H1 (cell line): ENCODE data around the gene LRP3. TPM values are rescaled to one million over a fixed set of nuclear protein-coding genes. Genes with fewer than 3 reads are reported as not detected.

Source experiments
- CTCF ChIA-PET: fragments of 300-600 bp; sonication (Branson Sonifier 250); formaldehyde crosslinking; loops from one replicate; lab custom pipeline; 2021; ENCODE audit not compliant: partially characterized antibody; lab: Charles Lee
- POLR2A ChIA-PET: fragments of 300-600 bp; sonication (Branson Sonifier 250); formaldehyde crosslinking; loops from one replicate; lab custom pipeline; 2021; ENCODE audit warnings: inconsistent platforms; ENCODE audit not compliant: partially characterized antibody; lab: Charles Lee
- DNase-seq, 2 experiments: peaks; one replicate each; pipeline versions ENCODE4 v3.0.0 to v3.0.0-alpha.2; 2010 to 2022; ENCODE audit warnings: low spot score in 2 of 2, low read depth in 1 of 2, mixed read lengths in 1 of 2
- FAIRE-seq: peaks from 2 replicates; lab custom pipeline; 2011; peaks lifted over from hg19 to GRCh38; lab: Jason Lieb, UNC
- H2AFZ ChIP-seq: 2 replicates; pipeline ENCODE4 v1.8.1; 2012; ENCODE audit warnings: low read length, inconsistent platforms
- H2AK5ac ChIP-seq: 2 replicates; pipeline ENCODE4 v1.6.1; 2013; ENCODE audit warnings: low read depth, low read length
- H2BK120ac ChIP-seq: replicated peaks from 2 replicates; pipeline ENCODE3; 2013; ENCODE audit warnings: low read depth, low read length, inconsistent platforms
- H2BK12ac ChIP-seq: 2 replicates; pipeline ENCODE4 v1.6.1; 2013; ENCODE audit warnings: low read depth, low read length
- H2BK15ac ChIP-seq: 2 replicates; pipeline ENCODE4 v1.6.1; 2013; ENCODE audit warnings: low read length
- H2BK20ac ChIP-seq: 2 replicates; pipeline ENCODE4 v1.6.1; 2013; ENCODE audit warnings: low read length
- H2BK5ac ChIP-seq: 2 replicates; pipeline ENCODE4 v1.6.1; 2013; ENCODE audit warnings: low read depth, low read length
- H3K14ac ChIP-seq: 2 replicates; pipeline ENCODE4 v1.6.1; 2013; ENCODE audit warnings: inconsistent platforms; ENCODE audit not compliant: insufficient read length
- H3K18ac ChIP-seq: 2 replicates; pipeline ENCODE4 v1.6.1; 2013; ENCODE audit warnings: low read length; ENCODE audit errors: extremely low read depth
- H3K23ac ChIP-seq: 2 replicates; pipeline ENCODE4 v1.6.1; 2013; ENCODE audit warnings: inconsistent platforms; ENCODE audit not compliant: insufficient read length
- H3K23me2 ChIP-seq: 2 replicates; pipeline ENCODE4 v1.6.1; 2013; ENCODE audit warnings: low read depth, low read length
- H3K27ac ChIP-seq: 2 replicates; pipeline ENCODE4 v1.6.1; 2011; ENCODE audit warnings: low read depth, low read length, inconsistent platforms
- H3K27me3 ChIP-seq, 4 experiments: replicated peaks in 1 of 4; 1 replicate in 1 of 4; 2 replicates in 3 of 4; pipeline versions ENCODE4 v1.6.1 to v1.8.1; 2011 to 2013; ENCODE audit warnings: low read length in 3 of 4, mild to moderate bottlenecking in 3 of 4, inconsistent platforms in 2 of 4, mixed read lengths in 2 of 4, moderate library complexity in 1 of 4; ENCODE audit not compliant: control insufficient read depth in 3 of 4, insufficient read depth in 3 of 4; ENCODE audit errors: extremely low read depth in 1 of 4
- H3K36me3 ChIP-seq, 4 experiments: 2 replicates each; pipeline versions ENCODE4 v1.6.1 to v1.8.1; 2011 to 2013; ENCODE audit warnings: mild to moderate bottlenecking in 4 of 4, low read length in 3 of 4, moderate library complexity in 2 of 4, control low read depth in 1 of 4, inconsistent platforms in 1 of 4; ENCODE audit not compliant: insufficient read depth in 4 of 4, control insufficient read depth in 2 of 4
- H3K4ac ChIP-seq: replicated peaks from 2 replicates; pipeline ENCODE3; 2013; ENCODE audit warnings: low read length, low read depth, mixed read lengths, inconsistent platforms; ENCODE audit not compliant: insufficient read length
- H3K4me1 ChIP-seq, 4 experiments: replicated peaks in 1 of 4; 1 replicate in 1 of 4; 2 replicates in 3 of 4; pipeline versions ENCODE4 v1.6.1 to v1.8.1; 2011 to 2013; ENCODE audit warnings: low read length in 3 of 4, inconsistent platforms in 2 of 4, mixed read lengths in 1 of 4; ENCODE audit not compliant: insufficient read depth in 4 of 4, control insufficient read depth in 3 of 4
- H3K4me2 ChIP-seq, 2 experiments: 2 replicates each; pipeline versions ENCODE4 v1.6.1 to v1.8.1; 2011 to 2013; ENCODE audit warnings: low read depth in 2 of 2, low read length in 2 of 2, control low read depth in 1 of 2, inconsistent platforms in 1 of 2, mild to moderate bottlenecking in 1 of 2; ENCODE audit not compliant: insufficient read depth in 1 of 2
- H3K4me3 ChIP-seq, 4 experiments: fragments of 200-600, 300-600 bp in 1 of 4; sonication (generic), shearing (Covaris generic), sonication (Bioruptor Twin) in 1 of 4; 2 replicates each; pipeline versions ENCODE4 v1.5.1 to v1.8.1; 2011 to 2016; ENCODE audit warnings: low read length in 4 of 4, low read depth in 3 of 4, control low read depth in 2 of 4, inconsistent platforms in 2 of 4, mild to moderate bottlenecking in 2 of 4, mixed read lengths in 1 of 4, moderate library complexity in 1 of 4; ENCODE audit not compliant: insufficient read depth in 2 of 4; ENCODE audit errors: extremely low read depth in 1 of 4
- H3K56ac ChIP-seq: replicated peaks from 2 replicates; pipeline ENCODE3; 2013; ENCODE audit warnings: low read depth, mild to moderate bottlenecking, mixed read lengths, low read length, inconsistent platforms; ENCODE audit not compliant: insufficient read length
- H3K79me1 ChIP-seq: 2 replicates; pipeline ENCODE4 v1.6.1; 2013; ENCODE audit warnings: low read depth, low read length, control low read depth
- H3K79me2 ChIP-seq, 2 experiments: 2 replicates each; pipeline versions ENCODE4 v1.6.1 to v1.8.1; 2012 to 2013; ENCODE audit warnings: low read length in 2 of 2, mild to moderate bottlenecking in 2 of 2, inconsistent platforms in 1 of 2; ENCODE audit not compliant: insufficient read depth in 2 of 2, control insufficient read depth in 1 of 2
- H3K9ac ChIP-seq, 4 experiments: replicated peaks in 1 of 4; 1 replicate in 1 of 4; 2 replicates in 3 of 4; pipeline versions ENCODE4 v1.6.1 to v1.8.1; 2011 to 2013; ENCODE audit warnings: low read depth in 3 of 4, low read length in 3 of 4, control low read depth in 2 of 4, mild to moderate bottlenecking in 2 of 4, moderate library complexity in 2 of 4, inconsistent platforms in 1 of 4; ENCODE audit errors: extremely low read depth in 1 of 4
- H3K9me3 ChIP-seq, 2 experiments: 2 replicates each; pipeline versions ENCODE4 v1.6.1 to v1.8.1; 2012 to 2013; ENCODE audit warnings: mild to moderate bottlenecking in 2 of 2, moderate library complexity in 2 of 2, control low read depth in 1 of 2, inconsistent platforms in 1 of 2, low read depth in 1 of 2, low read length in 1 of 2, mixed read lengths in 1 of 2; ENCODE audit not compliant: insufficient read depth in 2 of 2
- H4K20me1 ChIP-seq, 2 experiments: replicated peaks in 1 of 2; 2 replicates each; pipeline versions ENCODE3 to v1.8.1; 2011 to 2013; ENCODE audit warnings: inconsistent platforms in 2 of 2, low read length in 2 of 2, mild to moderate bottlenecking in 1 of 2; ENCODE audit not compliant: insufficient read depth in 2 of 2, control insufficient read depth in 1 of 2
- H4K5ac ChIP-seq: 2 replicates; pipeline ENCODE4 v1.6.1; 2013; ENCODE audit warnings: low read length, low read depth, mixed read lengths, inconsistent platforms; ENCODE audit not compliant: insufficient read length
- H4K8ac ChIP-seq: 2 replicates; pipeline ENCODE4 v1.8.0; 2013; ENCODE audit warnings: mild to moderate bottlenecking, moderate library complexity, low read length, inconsistent platforms; ENCODE audit not compliant: insufficient read depth; ENCODE audit errors: extremely low read depth
- H4K91ac ChIP-seq: replicated peaks from 2 replicates; pipeline ENCODE3; 2013; ENCODE audit warnings: low read length, mixed read lengths, inconsistent platforms; ENCODE audit not compliant: insufficient read length
- CBX5 ChIP-seq: fragments of 300-800, 300-1000 bp; sonication (generic); IDR thresholded peaks from 2 replicates; pipeline ENCODE4 v1.7.1; 2016; ENCODE audit warnings: antibody characterized with exemption, low read length, low read depth
- CTBP2 ChIP-seq: IDR thresholded peaks from 2 replicates; pipeline ENCODE4 v1.7.0; 2011; ENCODE audit warnings: borderline replicate concordance, mild to moderate bottlenecking, moderate library complexity, mixed read lengths, low read length; ENCODE audit not compliant: insufficient read depth, insufficient read length
- EZH2 ChIP-seq: fragments of 200-600 bp; sonication (generic); IDR thresholded peaks from 2 replicates; pipeline ENCODE4 v1.7.1; 2012; ENCODE audit warnings: low read depth, mild to moderate bottlenecking, moderate library complexity, low read length, inconsistent platforms; ENCODE audit not compliant: severe bottlenecking
- FOSL1 ChIP-seq: IDR thresholded peaks from 2 replicates; pipeline ENCODE4 v1.6.1; 2011; ENCODE audit warnings: mild to moderate bottlenecking, low read depth, low read length, moderate library complexity; ENCODE audit not compliant: insufficient read depth
- GABPA ChIP-seq: IDR thresholded peaks from 2 replicates; pipeline ENCODE4 v1.6.1; 2011; ENCODE audit warnings: mild to moderate bottlenecking, low read length, moderate library complexity, borderline replicate concordance; ENCODE audit not compliant: insufficient read depth
- GTF2F1 ChIP-seq: IDR thresholded peaks from 2 replicates; pipeline ENCODE4 v1.6.1; 2012; ENCODE audit warnings: low read depth, low read length, improper control_type of control experiment, borderline replicate concordance
- NRF1 ChIP-seq: IDR thresholded peaks from 2 replicates; pipeline ENCODE4 v1.6.1; 2011; ENCODE audit warnings: mild to moderate bottlenecking, low read depth, low read length, improper control_type of control experiment
- POU5F1 ChIP-seq: IDR thresholded peaks from 2 replicates; pipeline ENCODE4 v1.6.1; 2011; ENCODE audit warnings: low read depth, mild to moderate bottlenecking, low read length, moderate library complexity
- RFX5 ChIP-seq: IDR thresholded peaks from 2 replicates; pipeline ENCODE4 v1.6.1; 2011; ENCODE audit warnings: low read depth, low read length, improper control_type of control experiment, borderline replicate concordance
- RXRA ChIP-seq: IDR thresholded peaks from 2 replicates; pipeline ENCODE4 v1.6.1; 2011; ENCODE audit warnings: low read depth, mild to moderate bottlenecking, low read length, moderate library complexity; ENCODE audit not compliant: insufficient read depth
- SUZ12 ChIP-seq: fragments of 200-600 bp; sonication (generic); IDR thresholded peaks from 2 replicates; pipeline ENCODE4 v1.6.1; 2012; ENCODE audit warnings: mild to moderate bottlenecking, inconsistent platforms, low read length, moderate library complexity, mixed read lengths
- WGBS, 2 experiments: shearing (Covaris generic) in 1 of 2; methylation state at CpG; one replicate each; pipeline versions ENCODE4 v1.1.6 to v1.1.7; 2013 to 2015; ENCODE audit warnings: low lambda C conversion rate in 2 of 2, mixed read lengths in 2 of 2, inconsistent platforms in 1 of 2, low coverage in 1 of 2, missing lambda C conversion rate in 1 of 2; ENCODE audit not compliant: insufficient replicate concordance in 2 of 2, insufficient coverage in 1 of 2, insufficient read length in 1 of 2; ENCODE audit errors: extremely low coverage in 1 of 2, missing lambda C conversion rate in 1 of 2; 5-methylcytosine and 5-hydroxymethylcytosine counted together
- polyA plus RNA-seq, 7 experiments: library from polyadenylated mRNA; depleted of rRNA in 3 of 7; stranded (reverse) in 5 of 7; unstranded in 2 of 7; fragments of >200 nt in 5 of 7; fragments of 200-250 nt in 2 of 7; gene quantifications; 1 replicate in 5 of 7; 2 replicates in 1 of 7; 4 replicates in 1 of 7; pipeline versions ENCODE4 v1.2.1 to v1.2.3, GENCODE V29; 2011 to 2013; ENCODE audit warnings: missing spikeins in 2 of 7, mixed read lengths in 2 of 7
- total RNA-seq: library from RNA; stranded (reverse); fragmentation: NEBNext Ultra II Directional; extraction: Animal tissue kit (Norgen Biotek cat#: 25700); gene quantifications from 2 replicates; pipeline ENCODE4 v1.2.1, GENCODE V29; 2021

The LRP3 gene
- total and polyA plus RNA-seq, 2 of the 8 experiments (the other 6 are each of a cell fraction or from before 2014, with no cell fraction given) = 30.3 to 33.7 TPM

- Histone ChIP-seq H3K14ac (no peak overlapping the region), H2BK12ac (no peak overlapping the region), H3K23me2 (0 out of 2 replicates have a peak, but pooled peaks cover 2% of the 10 kb centered on the region), H3K23ac (no peak overlapping the region), H3K27me3 (no peaks in the 10 kb centered on the region), H4K5ac (no peak overlapping the region), H3K79me1 (no peaks in the 10 kb centered on the region), H3K79me2 (no peaks in the 10 kb centered on the region), H2BK120ac (no peak overlapping the region), H2BK5ac (no peak overlapping the region), H4K91ac (no peak overlapping the region), H3K4ac (no peak overlapping the region), H2BK15ac (no peak overlapping the region), H3K9ac (no peak overlapping the region), H4K8ac (no peak overlapping the region), H4K20me1 (no peaks in the 10 kb centered on the region), H3K4me1 (no peaks in the 10 kb centered on the region), H2AFZ (no peak overlapping the region), H3K56ac (no peak overlapping the region), H3K4me2 (no peak overlapping the region), H3K4me3 (no peak overlapping the region), H3K27ac (no peak overlapping the region), H3K36me3 (no peaks in the 10 kb centered on the region), H3K18ac (no peak overlapping the region), H2AK5ac (no peak overlapping the region), H3K9me3 (peaks cover 0 to 5% of the 10 kb centered on the region in 2 experiments; a peak in 1 of 4 replicates), H2BK20ac (no peak overlapping the region)
- FAIRE-seq (no peak), DNase-seq (no peak)
- WGBS, 2 experiments = 90% methylated on average over 6 of the region's 6 CpGs; no CpG with 5 or more reads in 1 of the 2 experiments
- CTCF ChIA-PET = interaction anchor here (0.6 to 3.8 kb wide), 5 partner anchors 11 to 523 kb away, joined by 3 to 12 read pairs (median 4); no protein-coding TSS in a partner anchor
- POLR2A ChIA-PET = interaction anchor here (1.1 to 3.5 kb wide), 2 partner anchors 19 to 22 kb away, joined by 3 to 15 read pairs; no protein-coding TSS in a partner anchor
- no peak for TF ChIP-seq CTBP2
- TF ChIP-seq SUZ12 = no peak
- no peak for TF ChIP-seq RXRA
- TF ChIP-seq EZH2 = no peak
- TF ChIP-seq NRF1 = no peak
- TF ChIP-seq FOSL1 = no peak
- TF ChIP-seq POU5F1 = no peak
- TF ChIP-seq CBX5 = no peak
- TF ChIP-seq RFX5 = no peak
- TF ChIP-seq GABPA = no peak
- no peak for TF ChIP-seq GTF2F1
These were observed 35.8 kb upstream of the LRP3 start for GRCh38 chr19:33158365-33158764.
